GM18526 (cell line): ENCODE data around the gene YOD1.

Source experiments
- POLR2A ChIP-seq: IDR thresholded peaks from 3 replicates; pipeline ENCODE4 v1.6.1; 2011; ENCODE audit not compliant: insufficient read length; ENCODE audit errors: extremely low read depth

YOD1 gene

DNA sequence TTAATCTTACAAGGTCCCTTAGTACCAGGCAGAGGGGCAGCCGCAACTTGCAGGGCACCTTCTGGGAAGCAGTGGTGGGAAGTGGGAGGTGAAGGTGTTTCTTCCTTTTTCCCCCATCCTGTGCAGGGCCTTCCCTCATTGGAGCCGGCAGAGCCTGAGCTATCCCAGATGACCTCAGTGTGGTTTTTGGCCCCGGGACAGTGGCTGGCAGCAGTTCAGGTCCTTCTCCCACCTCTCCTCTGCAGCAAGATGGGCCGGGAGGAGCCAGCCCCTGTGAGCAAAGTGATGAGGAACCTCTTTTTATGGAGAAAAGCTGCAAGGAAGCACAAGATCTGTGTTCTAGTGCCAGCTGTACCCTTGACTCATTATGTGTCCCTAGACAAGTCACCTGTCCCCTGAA, 8.9 kb upstream of the YOD1 start:
- no peak for TF ChIP-seq POLR2A

DNA sequence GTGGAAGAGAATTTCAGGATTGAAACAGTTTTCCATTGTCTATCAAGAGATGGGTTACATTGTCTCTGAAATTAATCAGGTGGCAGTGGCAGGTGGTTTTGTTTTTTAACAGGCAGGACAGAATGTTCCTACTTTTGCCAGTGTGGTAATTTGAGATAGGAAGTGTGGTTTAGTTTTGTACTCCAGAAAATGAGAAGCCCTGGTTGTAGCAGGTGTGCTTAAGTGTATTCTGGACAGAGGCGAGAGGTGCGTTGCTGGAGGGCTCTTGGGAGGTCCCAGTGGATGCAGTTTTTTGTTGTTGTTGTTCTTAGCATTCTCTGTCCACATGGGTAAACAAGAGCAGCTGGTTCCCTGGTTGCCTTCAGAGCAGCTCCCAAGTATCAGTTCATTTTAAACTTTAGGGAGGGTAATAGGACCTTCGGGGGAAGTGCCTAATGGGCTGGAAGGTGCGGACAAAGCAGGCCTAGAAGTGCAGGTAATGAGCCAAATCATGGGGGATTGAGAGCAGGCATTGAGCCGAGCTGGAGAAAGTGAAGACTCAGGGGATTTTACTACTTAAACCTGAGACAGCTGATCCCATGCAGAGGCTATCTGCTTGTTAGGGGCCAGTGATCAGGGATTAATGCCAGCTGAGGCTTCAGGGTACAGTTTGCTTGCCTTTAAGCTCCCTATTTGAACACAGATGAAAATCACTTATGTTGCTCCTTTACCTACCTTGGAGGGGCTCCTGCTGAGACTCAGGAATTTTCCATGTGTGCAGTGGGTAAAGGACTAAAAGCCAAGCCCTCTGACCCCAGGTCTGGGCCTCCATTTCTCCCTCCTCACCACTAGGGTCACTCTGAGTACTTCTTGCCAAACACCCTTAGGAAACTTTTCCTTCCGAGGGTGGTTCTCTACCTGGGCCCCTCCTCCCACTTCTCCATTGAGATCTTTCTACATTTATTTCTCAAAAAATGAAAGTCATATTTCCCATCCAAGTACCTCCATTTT, 8.2 kb upstream of the YOD1 start:
- no peak for TF ChIP-seq POLR2A

DNA sequence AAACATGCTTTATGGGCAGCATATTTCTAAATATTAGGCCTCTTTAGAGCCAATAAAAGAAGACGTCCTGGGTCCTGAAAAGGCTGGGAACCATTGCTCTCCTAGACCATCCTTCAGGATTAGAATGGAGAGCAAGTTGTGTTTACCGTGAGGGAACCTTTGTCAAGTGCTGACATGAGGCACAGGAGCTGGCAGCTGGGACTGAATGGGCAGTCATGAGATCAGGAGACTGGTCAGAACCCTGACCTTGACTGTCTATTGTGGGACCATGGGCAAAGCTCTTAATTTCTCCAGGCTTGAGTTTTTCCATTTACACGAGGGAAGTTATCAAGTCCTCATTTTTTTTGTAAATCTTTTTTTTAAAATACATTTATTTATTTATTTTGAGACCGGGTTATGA, 7.2 kb upstream of the YOD1 start:
- no peak for TF ChIP-seq POLR2A

DNA sequence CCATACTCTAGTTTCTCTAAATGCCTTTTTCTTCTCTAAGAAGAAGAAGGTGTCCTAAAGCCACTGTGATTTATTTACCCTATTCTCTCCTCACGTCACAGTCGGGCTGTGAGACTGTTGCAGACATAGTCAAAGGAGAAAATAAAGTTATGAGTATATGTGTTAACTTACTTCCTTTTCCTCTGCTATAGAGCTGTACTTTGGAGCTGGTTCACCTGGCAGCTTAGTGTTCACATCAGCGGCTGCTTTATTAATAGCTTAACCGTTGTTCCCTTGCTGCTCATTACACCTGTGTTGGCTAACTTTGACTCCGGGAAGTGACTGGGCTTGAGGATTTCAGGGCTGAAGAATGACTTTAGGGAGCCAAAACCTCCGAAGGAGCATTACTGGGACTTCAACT, 5.7 kb upstream of the YOD1 start:
- no peak for TF ChIP-seq POLR2A

DNA sequence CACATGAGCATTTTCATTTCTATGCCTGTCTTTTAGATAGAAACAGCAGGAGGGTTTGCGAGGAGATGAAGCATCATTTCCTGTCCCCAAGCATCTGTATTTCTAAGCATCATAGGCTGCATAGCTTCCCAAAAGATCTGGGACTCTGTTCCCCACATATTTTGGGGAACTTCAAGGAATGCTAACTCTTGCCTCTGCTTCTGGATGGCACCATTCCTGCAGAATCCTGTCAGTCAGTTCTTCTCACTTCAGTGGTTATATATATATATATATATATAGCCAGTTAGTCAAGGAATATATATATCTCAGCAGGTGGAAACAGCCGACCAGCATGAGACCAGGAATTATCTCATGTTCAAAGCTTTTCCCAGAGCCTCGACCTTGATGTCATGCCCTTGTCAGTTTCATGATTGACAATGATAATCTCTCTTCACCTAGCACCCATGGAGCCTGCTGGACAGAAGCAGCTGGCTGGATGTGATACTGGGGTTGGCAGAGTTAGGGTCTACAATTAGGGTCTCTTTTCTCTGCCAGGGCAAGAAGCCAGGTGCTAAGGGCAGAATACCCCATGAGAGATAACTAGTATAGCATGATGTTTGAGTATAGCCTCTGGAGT, 4.5 kb upstream of the YOD1 start:
- TF ChIP-seq POLR2A, result no peak

DNA sequence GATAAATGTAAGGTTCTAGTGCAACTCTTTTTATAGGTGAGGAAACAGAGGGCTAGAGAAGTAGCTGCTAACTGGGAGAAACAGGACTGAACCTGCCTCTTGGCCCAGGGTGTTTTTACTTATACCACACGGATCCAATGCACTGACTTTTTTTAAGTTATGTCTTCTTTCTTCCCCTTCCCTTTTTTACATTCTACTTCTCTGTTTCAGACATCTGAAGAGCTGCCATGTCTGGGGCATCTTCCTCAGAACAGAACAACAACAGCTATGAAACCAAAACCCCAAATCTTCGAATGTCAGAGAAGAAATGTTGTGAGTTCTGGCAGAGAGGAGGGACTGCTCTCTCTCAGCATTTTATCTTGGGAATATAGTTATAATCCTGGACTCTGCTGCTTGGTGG, 3.5 kb upstream of the YOD1 start:
- TF ChIP-seq POLR2A, result no peak

DNA sequence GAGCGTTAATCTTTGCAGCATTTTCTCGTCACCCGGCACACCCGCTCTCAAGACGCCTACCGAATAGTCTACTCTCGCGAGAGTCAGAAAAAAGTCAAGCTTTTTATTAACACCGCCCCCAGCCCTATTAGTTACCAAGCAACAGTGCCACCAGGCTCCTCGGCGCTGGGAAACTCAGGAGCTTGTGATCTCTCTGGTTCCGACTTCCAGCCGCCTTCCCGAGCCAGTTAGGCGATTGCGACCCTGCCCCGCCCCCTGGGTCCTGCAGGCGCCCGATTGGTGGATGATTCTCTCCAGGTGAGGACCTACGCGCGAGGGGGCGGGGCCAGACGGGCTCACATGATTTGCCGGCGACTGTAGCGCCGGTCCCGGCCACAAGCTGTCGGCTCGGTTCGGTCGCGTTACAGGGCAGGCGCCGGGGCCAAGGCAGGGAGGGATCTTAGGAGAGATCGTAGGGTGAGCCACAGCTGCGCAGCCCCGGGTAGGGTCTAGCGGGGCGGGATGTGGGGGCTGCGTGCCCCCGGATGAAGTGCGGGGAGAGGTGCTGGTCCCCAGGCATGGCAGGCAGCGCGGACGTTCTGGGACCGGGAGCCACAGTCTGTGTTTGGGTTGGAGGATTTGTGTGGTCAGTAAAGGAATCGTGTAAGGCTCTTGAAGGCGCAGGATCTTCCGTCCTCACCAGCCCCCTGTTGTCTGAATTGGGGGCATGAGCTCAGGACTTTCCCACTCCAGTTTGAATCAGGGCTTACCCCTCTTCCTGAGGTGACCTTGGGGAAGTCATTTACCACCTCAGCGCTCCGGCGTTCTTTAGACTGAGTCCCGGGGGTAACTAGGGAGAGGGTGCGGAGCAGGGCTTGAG, 2.1 kb upstream of the YOD1 start, which contains the start of gene PFKFB2:
Gene PFKFB2, plus strand, starts transcription at position 365 of the 859 bp plus-strand sequence. CDS start 1,443 bp downstream, outside the sequence.
- TF ChIP-seq POLR2A, result peak; percentile 68

DNA sequence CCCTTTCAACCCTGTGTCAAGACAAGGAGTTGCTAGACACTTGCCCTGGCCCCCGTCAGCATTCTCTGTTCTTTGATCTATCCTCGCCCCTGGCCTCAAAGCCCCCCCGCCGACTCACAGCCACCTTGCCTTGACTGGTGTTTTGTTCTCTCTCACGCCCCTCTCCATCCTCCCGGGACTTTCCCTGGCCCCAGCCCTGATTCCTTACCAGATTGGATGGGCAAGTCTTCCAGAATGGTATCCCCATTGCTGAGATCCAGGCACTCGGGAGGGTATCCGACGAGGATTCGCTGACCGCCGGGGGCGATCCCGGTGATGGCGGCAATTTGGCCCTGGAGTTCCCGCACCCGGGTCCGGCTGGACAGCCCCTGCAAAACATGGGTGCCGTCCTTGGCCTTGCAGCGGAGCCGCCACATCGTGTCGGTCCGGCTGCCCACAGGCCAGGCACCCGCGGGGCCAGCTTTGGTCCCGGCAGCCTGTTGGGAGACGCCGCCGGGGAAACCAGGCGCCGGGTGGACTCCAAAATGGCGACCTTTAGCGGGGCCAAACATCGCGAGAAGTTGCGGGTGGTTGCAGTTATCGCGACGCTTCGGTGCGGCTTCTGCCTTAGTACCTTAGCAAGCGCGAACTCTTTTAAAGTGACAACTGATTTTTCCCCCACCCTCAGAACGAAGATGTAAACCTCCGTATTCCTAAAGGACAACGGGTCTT, 373 bp downstream of the YOD1 start:
- TF ChIP-seq POLR2A, result peak; percentile 64

DNA sequence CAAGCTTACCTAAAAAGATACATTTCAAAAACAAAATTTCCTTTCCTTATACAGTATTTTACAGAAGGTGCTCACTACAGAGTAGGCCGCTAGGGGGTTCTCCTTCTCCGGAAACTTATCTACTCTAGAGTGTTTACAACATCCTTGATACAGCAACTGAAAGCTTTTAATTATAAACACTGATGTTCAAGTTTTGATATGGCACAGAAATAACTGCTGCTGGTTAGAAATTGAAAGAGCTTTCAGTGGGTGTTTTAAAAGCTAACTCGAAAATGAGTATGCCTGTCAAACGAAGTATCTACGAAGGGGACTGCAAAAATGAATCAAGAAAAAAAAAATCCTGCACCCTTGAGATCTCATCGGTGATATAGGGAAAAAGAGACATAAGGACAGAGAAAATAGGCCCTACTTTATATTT, 1.0 kb downstream of the YOD1 start:
- TF ChIP-seq POLR2A, result no peak

DNA sequence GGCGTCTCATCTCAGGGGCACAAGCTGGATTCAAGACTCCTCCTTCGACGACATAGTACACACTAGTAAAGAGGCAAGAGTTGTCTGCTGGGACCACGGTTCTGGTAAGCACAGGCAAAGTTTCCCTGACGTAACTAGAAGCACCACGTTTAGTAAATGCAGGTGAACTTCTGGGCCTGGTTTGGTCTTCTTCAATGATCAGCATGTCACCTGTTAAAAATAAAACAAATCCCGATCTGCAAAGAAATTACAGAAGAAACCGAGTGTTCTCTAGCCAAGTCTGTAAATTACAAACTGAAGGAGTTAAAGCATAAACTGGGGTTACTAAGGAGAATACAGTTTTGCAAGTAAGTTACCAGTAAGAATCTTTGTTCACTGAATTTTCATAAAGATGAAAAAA, 1.5 kb downstream of the YOD1 start:
- TF ChIP-seq POLR2A, result no peak

DNA sequence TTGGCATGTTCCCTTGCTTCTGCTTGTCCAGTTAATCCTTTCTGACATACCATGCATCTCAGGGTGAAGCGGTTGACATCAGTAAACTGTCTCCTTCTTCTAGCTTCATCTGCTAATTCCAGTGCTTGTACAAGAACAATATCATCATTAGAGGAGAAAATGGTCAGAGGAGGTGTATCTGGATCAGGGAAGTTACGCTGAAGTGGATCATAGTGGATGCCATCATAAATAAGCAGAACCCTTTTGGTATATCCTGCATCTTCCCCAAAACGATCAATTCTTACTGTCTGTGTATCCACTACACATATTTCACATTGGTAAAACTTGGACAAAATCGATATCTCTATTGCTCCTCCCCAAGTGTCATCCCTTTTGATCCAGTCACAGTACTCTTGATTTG, 2.0 kb downstream of the YOD1 start:
- no peak for TF ChIP-seq POLR2A

DNA sequence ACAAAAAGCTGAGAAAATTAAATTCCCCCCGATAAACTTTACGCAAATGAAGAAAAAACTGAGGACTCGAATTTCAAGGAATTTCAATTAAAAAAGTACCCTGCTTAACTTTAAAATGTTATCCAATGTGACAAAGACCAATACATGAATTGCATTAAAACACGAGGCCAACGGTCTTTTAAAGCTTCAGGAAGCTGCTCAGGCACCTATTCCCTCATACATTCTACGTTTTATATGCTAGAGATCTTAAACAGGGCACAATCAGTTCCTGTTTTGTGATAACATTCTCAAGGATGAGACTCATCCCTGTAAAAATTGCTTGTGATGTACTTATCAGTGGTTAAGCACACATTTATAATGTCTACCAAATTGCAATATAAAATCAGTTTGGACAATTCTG, 3.0 kb downstream of the YOD1 start:
- no peak for TF ChIP-seq POLR2A

DNA sequence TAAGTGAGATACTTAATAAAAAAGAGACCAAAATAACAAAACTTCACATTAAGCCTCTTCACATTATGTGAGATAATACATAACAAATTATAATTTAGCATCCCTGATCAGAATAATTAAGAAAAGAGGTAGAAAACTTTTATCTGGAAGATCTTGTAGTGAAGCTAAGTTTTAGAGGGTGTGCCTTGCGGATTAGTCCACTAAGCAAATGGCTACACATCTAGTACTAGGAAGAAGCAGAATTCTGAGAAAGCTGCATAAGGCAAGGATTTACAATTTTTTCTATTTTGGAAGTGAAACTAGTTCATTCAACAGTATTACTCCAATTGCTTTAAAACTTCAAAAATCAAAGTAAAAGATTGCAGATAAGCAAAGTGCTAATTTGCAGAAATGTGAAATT, 3.5 kb downstream of the YOD1 start:
- no peak for TF ChIP-seq POLR2A

DNA sequence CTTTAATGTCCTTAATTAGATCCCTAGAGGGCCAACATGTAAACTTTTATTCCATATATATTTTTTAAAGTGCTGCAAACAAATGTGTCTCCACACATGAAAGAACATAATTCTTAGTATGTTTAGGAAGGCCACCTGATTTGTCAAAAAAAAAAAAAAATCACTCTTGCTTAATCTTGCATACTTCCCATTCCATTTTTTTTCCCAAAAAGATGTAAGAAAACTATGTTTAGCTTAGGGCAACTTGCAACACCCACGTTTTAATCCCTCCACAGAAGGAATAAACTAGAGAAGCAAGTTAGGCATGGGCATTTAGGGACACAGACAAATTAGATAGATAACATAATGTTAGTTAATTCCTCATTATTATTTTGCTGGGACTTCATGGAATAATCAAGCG, 5.6 kb downstream of the YOD1 start:
- TF ChIP-seq POLR2A, result no peak

DNA sequence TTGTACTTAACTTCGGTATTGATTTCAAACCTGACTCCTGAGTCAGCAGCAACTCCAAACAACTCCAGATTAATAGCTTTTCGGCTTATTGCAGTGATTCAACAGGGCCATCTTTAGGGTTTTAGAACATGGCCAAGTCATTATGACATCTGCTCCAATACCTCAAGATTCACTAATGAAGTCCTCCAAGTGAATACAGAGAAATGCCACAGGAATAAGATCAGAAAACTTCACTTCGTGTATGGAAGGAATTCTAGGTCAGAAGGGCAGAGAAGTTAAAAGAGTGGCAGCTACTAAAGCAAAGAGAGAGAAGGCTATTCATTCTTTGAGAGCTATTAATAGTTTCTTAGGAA, 10.9 kb downstream of the YOD1 start:
- TF ChIP-seq POLR2A, result no peak
